T1000 (cell line): ENCODE measurements around the gene KTN1.

Experiments used
- DNase-seq: peaks from one replicate; lab custom pipeline; 2025; ENCODE audit warnings: mixed read lengths; lab: John Stamatoyannopoulos, UW

Gene KTN1

GRCh38 chr14:55572578-55572977 lies 7.4 kb upstream of the KTN1 start:
- DNase-seq, result no peak

GRCh38 chr14:55574988-55575387 lies 5.0 kb upstream of the KTN1 start:
- no peak for DNase-seq

- no peak for DNase-seq
These were observed 2.8 kb upstream of the KTN1 start for GRCh38 chr14:55577229-55577628.

GRCh38 chr14:55578511-55578910 lies 1.5 kb upstream of the KTN1 start:
- no peak for DNase-seq

- no peak for DNase-seq
These were observed 699 bp downstream of the KTN1 start for GRCh38 chr14:55580470-55581341.

- DNase-seq, result no peak
These were observed 1.4 kb downstream of the KTN1 start for GRCh38 chr14:55581342-55581771.

GRCh38 chr14:55582746-55583145 lies 2.7 kb downstream of the KTN1 start:
- no peak for DNase-seq

- DNase-seq, result no peak
These were observed 4.0 kb downstream of the KTN1 start for GRCh38 chr14:55583942-55584468.

- no peak for DNase-seq
These were observed 5.8 kb downstream of the KTN1 start for GRCh38 chr14:55585854-55586253.

GRCh38 chr14:55586411-55586810 lies 6.4 kb downstream of the KTN1 start:
- DNase-seq, result no peak

- DNase-seq, result no peak
These were observed 7.8 kb downstream of the KTN1 start for GRCh38 chr14:55587847-55588246.

- DNase-seq, result no peak
These were observed 8.3 kb downstream of the KTN1 start for GRCh38 chr14:55588259-55588699.

GRCh38 chr14:55589171-55589570 lies 9.2 kb downstream of the KTN1 start:
- no peak for DNase-seq

- no peak for DNase-seq
These were observed 12.4 kb downstream of the KTN1 start for GRCh38 chr14:55592436-55592835.

GRCh38 chr14:55593698-55594097 lies 13.7 kb downstream of the KTN1 start:
- DNase-seq, result no peak

GRCh38 chr14:55599250-55599879 lies 19.4 kb downstream of the KTN1 start:
- DNase-seq, result no peak

GRCh38 chr14:55600784-55601561 lies 21.0 kb downstream of the KTN1 start:
- no peak for DNase-seq

- no peak for DNase-seq
These were observed 23.5 kb downstream of the KTN1 start for GRCh38 chr14:55603401-55603953.

GRCh38 chr14:55604488-55604887 lies 24.5 kb downstream of the KTN1 start:
- no peak for DNase-seq

GRCh38 chr14:55604900-55605418 lies 25.0 kb downstream of the KTN1 start:
- DNase-seq, result no peak

- DNase-seq, result no peak
These were observed 25.8 kb downstream of the KTN1 start for GRCh38 chr14:55605793-55606192.

GRCh38 chr14:55607386-55607785 lies 27.4 kb downstream of the KTN1 start:
- no peak for DNase-seq
